Endometrium (tissue), 2 donors: ENCODE measurements around the gene GRN.
"Not testable (repeated sequence)": the region's sequence is repeated elsewhere in the genome, so short reads cannot be mapped to it uniquely, and the experiment has no call there.

Source experiments
- FAIRE-seq: peaks from 2 replicates; lab custom pipeline; 2012; peaks lifted over from hg19 to GRCh38; lab: Jason Lieb, UNC
- donor health status: control.
- donor health status: control.

GRN gene

GRCh38 chr17:44321246-44322120 is 23.6 kb upstream of the GRN start:
- FAIRE-seq, result no peak

GRCh38 chr17:44322236-44322895 is 22.7 kb upstream of the GRN start:
- no peak for FAIRE-seq

- no peak for FAIRE-seq
Measured at GRCh38 chr17:44323359-44324091, 21.6 kb upstream of the GRN start.

- no peak for FAIRE-seq
Measured at GRCh38 chr17:44324092-44324570, 21.0 kb upstream of the GRN start.

GRCh38 chr17:44324571-44325275 is 20.4 kb upstream of the GRN start, which contains the start of gene SLC25A39:
SLC25A39 (minus strand) TSS chr17:44324823; CDS start chr17:44323562, 1,261 bp downstream.
- no peak for FAIRE-seq

GRCh38 chr17:44326861-44327444 is 18.1 kb upstream of the GRN start:
- no peak for FAIRE-seq

GRCh38 chr17:44327715-44328449 is 17.2 kb upstream of the GRN start:
- FAIRE-seq, result no peak

GRCh38 chr17:44329516-44329915 is 15.6 kb upstream of the GRN start:
- not testable (repeated sequence) for FAIRE-seq

- not testable (repeated sequence) for FAIRE-seq
Measured at GRCh38 chr17:44330263-44330662, 14.8 kb upstream of the GRN start.

GRCh38 chr17:44331249-44331760 is 13.8 kb upstream of the GRN start:
- no peak for FAIRE-seq

GRCh38 chr17:44333371-44333770 is 11.7 kb upstream of the GRN start:
- FAIRE-seq, result no peak

- FAIRE-seq, result no peak
Measured at GRCh38 chr17:44334315-44334714, 10.8 kb upstream of the GRN start.

GRCh38 chr17:44334727-44335126 is 10.4 kb upstream of the GRN start:
- no peak for FAIRE-seq

- no peak for FAIRE-seq
Measured at GRCh38 chr17:44335564-44335963, 9.5 kb upstream of the GRN start.

GRCh38 chr17:44335968-44336367 is 9.1 kb upstream of the GRN start:
- FAIRE-seq, result no peak

GRCh38 chr17:44338702-44339101 is 6.4 kb upstream of the GRN start:
- FAIRE-seq, result no peak

GRCh38 chr17:44340553-44340952 is 4.5 kb upstream of the GRN start:
- not testable (repeated sequence) for FAIRE-seq

GRCh38 chr17:44343510-44344209 is 1.4 kb upstream of the GRN start:
- no peak for FAIRE-seq

- FAIRE-seq, result no peak
Measured at GRCh38 chr17:44345454-44346026, 438 bp downstream of the GRN start.
